G401.6 (cell line): ENCODE results near the gene FMN1.
"Not testable (repeated sequence)": the region's sequence is repeated elsewhere in the genome, so short reads cannot be mapped to it uniquely, and the experiment has no call there.

ENCODE experiments used
- FAIRE-seq: peaks from 2 replicates; lab custom pipeline; 2012; peaks lifted over from hg19 to GRCh38; lab: Jason Lieb, UNC

The FMN1 gene

GRCh38 chr15:32966512-32966911 lies 228.0 kb downstream of the FMN1 start:
- no peak for FAIRE-seq

DNA sequence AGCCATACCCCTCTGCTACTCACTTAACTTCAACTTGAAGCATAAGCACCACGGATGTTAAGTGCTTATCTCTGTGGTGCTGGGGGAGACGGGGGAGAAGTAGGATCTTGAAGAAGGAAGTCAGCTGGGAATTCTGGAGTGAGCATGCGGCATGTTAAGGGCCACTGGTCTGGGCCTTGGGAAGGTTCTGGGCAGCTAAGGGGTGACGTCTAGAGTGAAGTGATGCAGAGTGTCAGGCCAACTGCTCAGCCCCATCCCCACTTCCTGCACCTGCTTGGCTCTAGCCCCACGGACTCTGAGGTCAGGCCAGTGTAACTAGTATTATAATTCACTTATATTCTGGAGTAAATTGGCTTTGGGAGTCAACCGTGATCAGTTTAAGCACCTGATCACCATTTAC lies 228.6 kb downstream of the FMN1 start:
- FAIRE-seq: no peak

DNA sequence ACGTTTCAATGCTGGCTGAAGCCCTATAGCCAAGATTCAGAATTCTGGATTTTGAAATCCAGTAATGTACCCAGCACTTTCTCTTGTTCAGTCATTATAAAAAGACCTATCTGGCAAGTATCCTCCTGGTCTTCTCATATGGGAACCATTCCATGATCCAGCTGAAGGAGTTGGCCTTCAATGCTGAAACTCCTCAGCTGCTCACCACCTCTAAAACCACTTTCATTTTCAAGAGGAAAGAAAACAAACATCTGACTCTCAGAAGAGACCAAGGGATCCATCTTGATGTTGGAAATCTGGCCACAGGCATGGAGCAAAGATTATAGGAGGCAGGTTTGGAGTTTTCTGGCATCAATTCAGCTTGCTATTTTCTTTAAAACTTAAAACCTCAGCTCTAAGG lies 235.4 kb downstream of the FMN1 start:
- no peak for FAIRE-seq

- FAIRE-seq: no peak
Observed at GRCh38 chr15:32957219-32957618, 237.3 kb downstream of the FMN1 start.

GRCh38 chr15:32956711-32957110 lies 237.8 kb downstream of the FMN1 start:
- FAIRE-seq: no peak

GRCh38 chr15:32956006-32956405 lies 238.5 kb downstream of the FMN1 start:
- no peak for FAIRE-seq

DNA sequence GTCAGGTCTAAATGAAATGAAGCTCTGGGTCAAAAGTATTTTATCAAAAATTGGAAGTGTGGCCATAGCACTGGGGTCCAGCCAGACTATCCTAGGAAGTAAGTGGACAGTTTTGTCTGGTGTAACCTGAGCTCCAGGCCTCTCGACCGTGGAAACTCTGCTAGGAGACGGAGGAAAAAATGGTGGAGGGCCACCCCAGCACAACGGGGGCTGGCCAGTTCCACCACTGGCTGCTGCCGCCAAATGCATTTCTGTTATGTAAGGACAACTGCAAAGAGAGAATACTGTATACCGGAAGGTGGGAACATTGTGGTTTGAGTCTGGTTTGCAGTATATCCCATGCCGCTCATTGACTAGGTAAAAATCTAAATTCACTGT lies 241.0 kb downstream of the FMN1 start:
- no peak for FAIRE-seq

- no peak for FAIRE-seq
Observed at GRCh38 chr15:32952901-32953532, 241.5 kb downstream of the FMN1 start.

- FAIRE-seq: no peak
Observed at GRCh38 chr15:32951736-32952464, 242.6 kb downstream of the FMN1 start.

DNA sequence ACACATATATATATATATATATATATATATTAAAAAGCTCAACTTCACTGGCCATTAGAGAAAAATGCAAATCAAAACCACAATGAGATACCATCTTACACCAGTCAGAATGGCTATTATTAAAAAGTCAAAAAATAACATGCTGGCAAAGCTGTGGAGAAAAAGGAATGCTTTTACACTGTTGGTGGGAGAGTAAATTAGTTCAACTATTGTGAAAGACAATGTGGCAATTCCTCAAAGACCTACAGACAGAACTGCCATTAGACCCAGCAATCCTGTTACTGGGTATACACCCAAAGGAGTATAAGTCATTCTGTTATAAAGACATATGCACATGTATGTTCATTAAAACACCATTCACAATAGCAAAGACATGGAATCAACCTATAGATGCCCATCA lies 244.5 kb downstream of the FMN1 start:
- not testable (repeated sequence) for FAIRE-seq

GRCh38 chr15:32946210-32946609 lies 248.3 kb downstream of the FMN1 start:
- FAIRE-seq: no peak

DNA sequence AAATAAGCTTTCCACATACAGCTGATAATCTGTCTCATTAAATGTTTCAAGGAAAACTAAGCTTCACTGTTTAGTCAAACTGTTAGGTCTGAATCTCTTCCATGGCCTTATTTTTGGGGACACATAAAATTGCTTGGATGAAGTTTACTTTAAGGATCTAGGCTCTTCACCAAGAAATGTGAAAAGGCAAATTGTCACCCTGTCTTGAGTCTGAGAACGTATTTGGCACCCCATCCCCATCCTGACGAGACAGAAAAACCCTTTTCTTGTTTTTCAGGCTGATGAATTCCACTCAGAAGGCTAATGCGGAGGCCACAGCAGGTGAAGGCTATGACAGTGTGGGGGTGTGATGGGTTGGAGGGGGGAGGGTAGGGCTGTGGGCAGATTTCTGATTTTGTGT lies 250.1 kb downstream of the FMN1 start:
- FAIRE-seq: no peak

DNA sequence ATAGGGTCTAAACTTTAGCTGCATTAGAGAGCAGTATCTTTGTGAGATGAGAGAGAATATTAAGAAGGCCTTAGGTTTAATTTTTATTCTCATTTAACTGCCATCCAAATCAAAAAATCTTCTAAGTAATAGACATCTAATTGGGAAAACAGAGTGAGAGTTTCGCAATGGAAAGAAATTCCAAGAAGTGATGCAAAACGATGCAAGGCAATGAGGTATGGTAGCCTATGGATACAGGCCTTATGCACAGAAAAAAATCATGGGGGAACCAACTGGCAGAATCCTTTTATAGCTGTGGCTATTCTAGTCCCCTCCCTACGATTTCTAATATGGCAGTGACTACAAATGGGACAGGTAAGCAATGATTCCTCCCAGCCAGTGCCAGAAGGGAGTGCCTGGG lies 250.8 kb downstream of the FMN1 start:
- no peak for FAIRE-seq

DNA sequence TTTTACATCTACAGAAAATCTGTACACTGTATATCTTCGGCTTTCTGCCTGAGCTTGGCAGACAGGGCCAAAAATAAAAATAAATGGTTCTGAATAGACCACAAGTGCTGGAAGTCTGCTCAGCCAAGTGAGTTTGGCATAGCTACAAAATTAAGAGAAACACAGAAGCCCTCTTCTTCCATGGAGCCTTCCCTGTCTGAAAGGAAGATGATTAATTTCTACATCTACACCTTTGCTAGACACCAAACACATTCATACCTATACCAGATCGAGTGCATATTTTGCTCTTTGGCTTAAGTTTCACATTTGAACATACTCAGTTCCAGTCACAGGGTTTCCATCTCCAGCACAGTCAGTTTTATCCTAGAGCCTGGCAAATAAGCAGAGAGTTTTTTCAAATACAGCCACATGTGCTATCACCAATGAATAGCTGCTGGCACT lies 252.1 kb downstream of the FMN1 start:
- no peak for FAIRE-seq

DNA sequence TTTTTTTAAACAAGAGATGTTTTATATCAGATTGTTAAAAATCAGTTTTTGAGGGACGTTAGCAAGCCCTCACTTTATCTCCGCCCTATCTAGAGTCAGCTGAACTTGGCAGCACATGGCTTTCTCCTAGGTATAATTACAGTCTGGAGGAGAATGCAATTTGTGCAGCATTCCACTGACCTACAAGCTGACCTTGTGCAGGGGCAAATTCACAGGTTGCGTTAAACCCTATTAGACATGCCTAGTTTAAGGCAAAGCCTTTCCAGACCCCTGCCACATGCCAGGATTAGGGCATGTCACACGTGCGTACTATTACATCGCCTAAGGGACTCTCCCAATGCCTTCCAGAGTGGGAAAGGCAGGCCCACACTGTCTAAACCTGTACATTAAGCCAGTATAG lies 252.7 kb downstream of the FMN1 start:
- no peak for FAIRE-seq

GRCh38 chr15:32936976-32937375 lies 257.5 kb downstream of the FMN1 start:
- no peak for FAIRE-seq

GRCh38 chr15:32936283-32936918 lies 258.1 kb downstream of the FMN1 start:
- FAIRE-seq: no peak

DNA sequence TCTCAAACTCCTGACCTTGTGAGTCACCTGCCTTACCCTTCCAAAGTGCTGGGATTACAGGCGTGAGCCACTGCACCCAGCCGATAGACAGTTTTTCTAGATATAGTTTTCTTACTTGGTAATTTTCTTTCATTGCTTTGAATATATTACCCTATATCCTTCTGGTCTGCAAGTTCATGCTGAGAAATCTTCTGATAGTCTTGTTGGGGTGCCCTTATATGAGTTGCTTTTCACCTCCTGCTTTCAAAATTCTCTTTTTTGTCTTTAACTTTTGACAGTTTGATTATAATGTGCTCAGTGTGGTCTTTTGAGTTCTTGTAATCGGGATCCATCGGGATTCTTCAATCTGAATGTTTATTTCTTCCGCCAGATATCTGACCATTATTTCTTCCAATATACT lies 259.4 kb downstream of the FMN1 start:
- FAIRE-seq: no peak

- no peak for FAIRE-seq
Observed at GRCh38 chr15:32933236-32933635, 261.3 kb downstream of the FMN1 start.

GRCh38 chr15:32928876-32929275 lies 265.6 kb downstream of the FMN1 start:
- no peak for FAIRE-seq

GRCh38 chr15:32927124-32927523 lies 267.4 kb downstream of the FMN1 start:
- FAIRE-seq: no peak

DNA sequence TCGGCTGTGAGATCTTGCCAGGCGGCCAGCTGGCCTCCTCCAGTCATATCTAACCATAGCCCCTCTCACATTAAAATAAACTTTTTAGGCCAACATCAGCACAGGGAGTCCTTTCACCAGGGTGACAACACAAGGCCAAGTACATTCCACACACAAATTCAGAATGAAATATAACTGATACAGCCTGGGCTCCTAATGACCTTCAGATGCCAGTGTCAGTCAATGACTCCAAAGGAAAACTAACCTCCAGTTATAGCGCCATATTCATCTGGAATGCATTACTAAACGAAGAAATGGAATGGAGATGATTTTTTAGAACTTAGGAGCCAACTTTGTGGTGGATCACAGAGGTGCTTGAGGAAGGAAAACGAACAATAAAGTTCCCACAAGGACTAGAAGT lies 271.3 kb downstream of the FMN1 start:
- no peak for FAIRE-seq

DNA sequence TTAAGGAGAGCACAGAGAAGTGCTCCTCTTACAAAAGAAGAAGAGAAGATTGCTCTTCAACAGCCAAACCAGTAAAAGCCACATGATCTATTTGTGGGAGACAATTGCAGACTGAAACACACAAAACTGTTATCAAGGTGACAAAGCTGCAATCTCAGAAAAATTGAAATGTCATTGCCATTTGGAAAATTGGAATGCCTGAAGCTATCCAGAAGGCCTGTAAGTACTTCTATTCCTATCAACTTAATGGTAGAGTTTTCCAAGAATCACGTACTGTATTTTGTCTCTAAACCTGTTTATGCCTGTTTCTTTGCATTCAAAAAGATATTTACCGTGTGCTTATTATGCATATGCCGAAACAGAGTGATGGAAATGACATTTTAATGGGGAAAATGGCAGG lies 272.0 kb downstream of the FMN1 start:
- FAIRE-seq: no peak
